NCI-H128 (cell line): ENCODE data around the gene MX1.
"Not testable (repeated sequence)": the region's sequence is repeated elsewhere in the genome, so short reads cannot be mapped to it uniquely, and the experiment has no call there.

Experiments
- DNase-seq: peaks from one replicate; lab custom pipeline; 2025; ENCODE audit not compliant: unreplicated experiment; lab: John Stamatoyannopoulos, UW

Gene MX1

DNA sequence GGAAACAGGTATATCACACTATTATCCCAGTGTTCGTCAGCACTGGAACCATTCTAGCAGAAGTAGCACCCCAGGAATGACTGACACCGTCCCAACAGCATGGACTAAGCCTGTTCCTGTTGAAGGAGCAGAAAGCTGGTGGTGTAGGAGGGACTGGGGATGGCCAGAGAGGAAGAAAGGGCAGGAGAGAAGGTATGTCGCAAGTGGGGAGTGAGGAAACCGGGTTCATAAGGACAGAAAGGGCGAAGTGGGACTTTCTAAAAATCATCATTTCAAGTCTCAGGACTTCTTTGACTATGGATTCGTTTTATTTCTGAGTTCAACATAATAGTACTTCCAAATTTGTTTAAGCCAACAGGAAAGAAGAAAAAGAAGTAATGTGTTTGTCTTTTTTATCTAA is 19.7 kb upstream of the MX1 start:
- no peak for DNase-seq

DNA sequence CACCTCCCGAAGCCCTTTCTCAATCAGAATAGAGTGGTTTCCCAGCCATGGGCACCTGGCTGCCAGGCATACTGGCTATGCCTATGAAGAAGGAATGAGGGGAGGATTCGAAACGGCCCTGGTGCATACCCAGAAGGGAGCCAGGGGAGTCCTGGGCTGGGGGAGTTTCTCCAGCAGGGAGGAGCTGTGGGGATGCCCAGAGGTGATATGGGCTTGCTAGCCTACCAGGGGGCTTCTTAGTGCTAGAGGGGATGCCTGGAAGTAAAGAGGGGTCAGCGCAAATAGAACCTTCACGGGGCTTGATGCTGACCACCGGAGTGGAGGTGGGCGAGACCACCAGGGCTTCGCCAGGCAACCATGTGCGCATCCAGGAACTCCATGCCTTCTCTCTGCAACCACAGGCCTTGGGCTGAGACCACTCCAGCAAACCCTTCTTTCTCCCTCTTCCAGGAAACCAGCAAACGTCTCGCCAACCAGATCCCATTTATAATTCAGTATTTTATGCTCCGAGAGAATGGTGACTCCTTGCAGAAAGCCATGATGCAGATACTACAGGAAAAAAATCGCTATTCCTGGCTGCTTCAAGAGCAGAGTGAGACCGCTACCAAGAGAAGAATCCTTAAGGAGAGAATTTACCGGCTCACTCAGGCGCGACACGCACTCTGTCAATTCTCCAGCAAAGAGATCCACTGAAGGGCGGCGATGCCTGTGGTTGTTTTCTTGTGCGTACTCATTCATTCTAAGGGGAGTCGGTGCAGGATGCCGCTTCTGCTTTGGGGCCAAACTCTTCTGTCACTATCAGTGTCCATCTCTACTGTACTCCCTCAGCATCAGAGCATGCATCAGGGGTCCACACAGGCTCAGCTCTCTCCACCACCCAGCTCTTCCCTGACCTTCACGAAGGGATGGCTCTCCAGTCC is 18.2 kb upstream of the MX1 start:
- no peak for DNase-seq

DNA sequence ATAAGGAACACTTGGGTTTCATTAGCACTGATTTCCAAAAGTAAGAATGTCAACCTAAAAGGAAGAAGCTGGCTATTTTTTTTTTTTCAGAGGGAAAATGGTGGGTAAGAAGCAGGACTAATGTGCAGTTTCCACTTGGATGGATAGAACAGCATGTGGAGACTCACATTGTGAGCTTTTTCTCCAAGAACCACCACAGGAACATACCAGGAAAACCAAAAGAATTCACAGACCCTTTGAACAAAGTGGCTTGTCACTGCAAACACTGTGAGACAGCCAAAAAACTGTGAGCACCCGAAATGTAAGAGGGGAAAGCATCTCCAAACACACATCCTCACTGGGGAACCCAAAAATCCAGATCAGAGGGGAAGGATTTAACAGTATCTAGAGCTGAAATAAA is 15.7 kb upstream of the MX1 start:
- no peak for DNase-seq

DNA sequence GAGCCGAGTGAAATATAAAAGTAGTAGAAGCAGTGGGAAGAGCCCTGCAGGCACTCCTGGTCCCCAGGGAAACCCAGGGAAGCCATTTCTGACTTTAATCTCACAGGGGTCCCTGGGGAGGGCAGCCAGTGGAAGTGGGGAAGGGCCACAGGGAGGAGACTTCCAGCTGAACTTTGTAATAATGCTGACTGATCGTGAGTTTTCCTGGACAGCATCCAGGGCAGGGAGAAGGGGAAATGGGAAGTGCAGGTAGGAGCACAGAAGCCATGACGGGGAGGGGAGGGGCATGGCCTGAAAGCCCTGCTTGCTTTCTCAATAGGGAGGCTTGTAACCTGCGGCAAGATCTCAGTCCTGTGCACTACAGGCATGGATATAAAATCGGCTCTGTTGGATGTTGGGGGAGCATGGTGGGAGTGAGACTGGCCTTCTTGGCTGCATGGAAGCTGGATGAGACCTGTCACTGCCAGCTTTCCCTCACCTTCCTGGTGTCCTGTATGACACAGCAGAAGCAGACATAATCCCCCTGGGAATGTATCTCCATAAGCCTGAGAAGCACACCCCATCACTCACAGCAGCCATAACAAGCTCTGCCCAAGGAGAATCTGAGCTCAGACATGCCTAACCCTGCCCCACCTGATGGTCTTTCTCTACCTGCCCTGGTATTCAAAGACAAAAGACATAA is 15.1 kb upstream of the MX1 start:
- DNase-seq = no peak

DNA sequence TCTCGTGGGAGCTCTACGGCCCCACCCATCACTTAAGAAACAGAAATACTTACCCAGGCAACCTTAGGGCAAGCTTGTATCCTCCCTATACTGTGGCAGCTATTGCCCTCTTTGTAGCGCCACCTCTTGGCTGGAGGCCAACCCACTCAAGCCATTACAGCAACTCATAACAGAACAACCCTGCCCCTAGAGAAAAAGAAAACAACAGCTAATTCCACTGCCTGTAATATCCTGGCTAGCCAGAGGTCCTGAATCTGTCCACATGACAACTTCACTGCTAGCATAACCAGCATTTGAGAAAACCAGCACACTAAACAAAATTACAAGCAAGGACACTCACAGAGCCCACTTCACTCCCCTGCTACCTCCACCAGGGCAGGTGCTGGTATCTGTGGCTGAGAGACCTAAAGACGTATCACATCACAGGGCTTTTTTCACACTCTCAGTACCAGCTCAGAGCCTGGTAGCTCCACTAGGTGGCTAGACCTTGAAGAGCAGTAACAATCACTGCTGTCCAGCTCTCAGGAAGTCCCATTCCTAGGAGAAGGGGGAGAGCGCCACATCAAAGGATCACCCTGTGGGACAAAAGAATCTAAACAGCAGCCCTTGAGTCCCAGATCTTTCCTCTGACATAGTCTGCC is 14.5 kb upstream of the MX1 start:
- DNase-seq = no peak

DNA sequence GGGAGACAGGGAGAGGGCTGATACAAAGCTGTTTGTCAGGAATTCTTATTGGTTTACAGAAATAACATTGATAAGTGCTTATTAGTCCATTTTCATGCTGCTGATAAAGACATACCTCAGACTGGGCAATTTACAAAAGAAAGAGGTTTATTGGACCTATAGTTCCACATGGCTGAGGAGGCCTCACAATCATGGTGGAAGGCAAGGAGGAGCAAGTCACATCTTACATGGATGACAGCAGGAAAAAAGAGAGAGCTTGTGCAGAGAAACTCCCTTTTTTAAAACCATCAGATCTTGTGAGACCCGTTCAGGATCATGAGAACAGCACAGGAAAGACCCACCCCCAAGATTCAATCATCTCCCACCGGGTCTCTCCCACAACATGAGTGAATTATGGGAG is 8.5 kb upstream of the MX1 start:
- not testable (repeated sequence) for DNase-seq

DNA sequence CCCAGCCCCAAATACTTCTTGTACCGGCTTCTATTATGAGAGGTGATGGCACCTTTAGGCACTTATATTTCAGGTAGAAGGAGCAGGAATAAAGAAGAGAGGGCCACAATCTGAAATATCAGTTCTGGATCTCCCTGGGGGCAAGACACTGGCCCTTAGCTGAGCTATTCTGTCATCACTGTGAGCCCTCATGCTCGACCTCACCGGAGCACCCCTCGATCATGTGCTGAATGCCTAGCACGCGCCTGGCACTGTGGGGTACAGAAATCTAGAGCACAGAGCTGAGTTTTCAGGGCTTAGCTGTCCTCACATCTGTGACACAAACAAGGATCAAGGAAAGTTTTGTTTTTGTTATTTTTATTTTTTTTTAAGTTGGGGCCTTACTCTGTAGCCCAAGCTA is 7.6 kb upstream of the MX1 start:
- DNase-seq = no peak

DNA sequence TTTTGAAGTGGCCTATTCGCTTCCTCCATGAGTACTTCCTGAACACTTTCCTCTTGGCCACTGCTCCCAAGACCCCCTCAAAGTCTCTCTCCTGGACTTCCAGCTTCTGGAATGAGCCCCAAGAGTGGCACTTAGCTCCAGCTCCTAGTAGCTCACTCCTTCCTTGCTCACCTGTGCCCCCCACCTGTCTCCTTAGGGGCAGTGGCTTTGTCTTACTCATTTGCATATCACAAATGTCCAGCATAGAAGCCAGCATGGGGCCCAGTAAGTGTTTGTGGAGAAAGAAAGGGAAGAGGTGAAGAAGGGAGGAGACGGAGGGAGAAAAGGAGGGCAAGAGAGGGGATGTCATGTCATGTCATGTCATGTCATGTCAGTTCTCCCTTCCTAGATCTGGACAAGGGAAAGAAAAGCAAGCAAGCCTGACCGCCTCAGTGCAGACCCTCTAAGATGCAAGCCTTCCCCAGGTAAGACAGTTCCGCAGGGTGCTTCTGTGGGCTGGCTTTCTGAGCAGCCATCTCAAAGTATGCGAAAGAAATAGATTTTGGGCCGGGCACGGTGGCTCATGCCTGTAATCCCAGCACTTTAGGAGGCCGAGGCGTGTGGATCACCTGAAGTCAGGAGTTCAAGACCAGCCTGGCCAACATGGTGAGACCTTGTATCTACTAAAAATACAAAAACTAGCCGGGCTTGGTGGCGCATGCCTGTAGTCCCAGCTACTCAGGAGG is 6.9 kb upstream of the MX1 start:
- DNase-seq = no peak

DNA sequence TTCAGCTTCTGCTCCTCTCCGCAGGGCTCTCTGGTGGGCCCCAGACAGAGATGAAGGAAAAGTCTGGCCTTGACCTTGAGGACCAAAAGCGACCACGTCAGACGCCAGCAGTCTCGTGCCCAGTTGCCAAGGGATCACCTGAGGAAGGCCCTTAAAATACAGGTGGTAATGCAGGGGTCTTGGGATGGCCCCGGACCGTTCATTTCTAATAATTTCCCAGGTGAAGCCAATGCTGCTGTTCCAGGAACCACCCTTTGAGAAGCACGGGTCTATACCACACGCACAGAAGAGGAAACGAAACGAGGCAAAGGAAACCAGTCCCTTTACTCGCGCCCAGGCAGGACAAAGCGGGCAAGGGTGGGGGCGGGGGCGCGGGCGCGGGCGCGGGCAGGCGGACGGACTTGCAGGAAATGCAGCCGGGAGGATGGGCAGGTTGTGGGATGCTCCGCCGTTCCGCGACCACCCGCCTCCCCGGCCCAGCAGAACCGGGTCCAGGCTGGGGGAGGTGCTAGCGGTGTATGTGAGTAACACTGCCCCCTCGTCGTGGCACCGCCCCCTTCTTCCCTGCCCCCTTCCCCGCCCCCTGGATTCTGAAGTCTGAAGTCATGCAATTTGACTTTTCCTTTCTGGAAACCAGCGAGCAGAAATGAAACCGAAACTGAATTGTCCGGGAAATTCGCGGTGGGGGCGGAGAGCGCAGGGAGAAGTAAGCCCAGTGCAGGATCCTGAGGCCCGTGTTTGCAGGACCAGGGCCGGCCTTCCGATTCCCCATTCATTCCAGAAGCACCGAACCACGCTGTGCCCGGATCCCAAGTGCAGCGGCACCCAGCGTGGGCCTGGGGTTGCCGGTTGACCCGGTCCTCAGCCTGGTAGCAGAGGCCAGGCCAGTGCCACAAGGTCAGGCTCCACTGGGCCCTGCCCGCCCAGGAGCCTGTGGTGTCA is 5.8 kb upstream of the MX1 start:
- DNase-seq = peak; percentile 14

DNA sequence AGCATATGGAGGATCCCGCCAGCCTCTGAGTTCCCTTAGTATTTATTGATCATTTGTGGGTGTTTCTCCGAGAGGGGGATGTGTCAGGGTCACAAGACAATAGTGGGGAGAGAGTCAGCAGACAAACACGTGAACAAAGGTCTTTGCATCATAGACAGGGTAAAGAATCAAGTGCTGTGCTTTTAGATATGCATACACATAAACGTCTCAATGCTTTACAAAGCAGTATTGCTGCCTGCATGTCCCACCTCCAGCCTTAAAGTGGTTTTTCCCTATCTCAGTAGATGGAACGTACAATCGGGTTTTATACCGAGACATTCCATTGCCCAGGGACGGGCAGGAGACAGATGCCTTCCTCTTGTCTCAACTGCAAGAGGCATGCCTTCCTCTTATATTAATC is 5.0 kb upstream of the MX1 start:
- DNase-seq = not testable (repeated sequence)

DNA sequence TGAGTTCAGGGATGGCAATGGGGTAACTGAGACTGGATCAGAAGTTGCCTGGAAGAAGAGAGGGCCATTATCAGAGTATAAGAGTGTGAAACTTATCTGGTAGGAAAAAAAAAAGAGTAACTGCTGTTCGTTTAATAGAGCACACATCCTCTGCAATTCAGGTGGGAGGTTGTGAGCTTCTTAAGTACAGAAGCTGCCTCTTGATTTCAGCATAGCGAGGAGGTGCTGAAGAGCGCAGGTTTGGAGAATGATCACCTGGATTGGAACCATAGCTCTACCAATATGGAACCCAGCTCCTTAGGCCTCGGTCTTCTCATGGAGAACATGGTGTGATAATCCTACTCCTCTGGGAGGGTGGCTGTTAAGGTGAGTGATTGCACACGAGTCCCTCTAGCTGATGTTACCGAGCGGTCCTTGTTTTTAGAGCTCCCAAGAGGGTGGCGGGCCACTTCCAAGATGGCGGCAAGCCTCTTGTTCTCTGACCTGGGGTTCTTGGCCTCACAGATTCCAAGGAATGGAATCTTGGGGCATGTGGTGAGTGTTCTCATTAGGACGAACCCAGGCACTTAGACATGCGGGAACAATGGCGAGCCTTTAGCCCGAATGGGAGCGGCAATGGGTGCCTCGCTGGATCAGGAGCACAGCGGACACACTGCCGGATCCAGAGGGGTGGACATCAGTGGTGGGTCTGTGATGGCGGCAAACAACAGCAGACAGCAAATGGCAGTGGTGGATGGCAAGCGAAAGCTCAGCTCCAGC is 3.3 kb upstream of the MX1 start:
- DNase-seq = no peak

DNA sequence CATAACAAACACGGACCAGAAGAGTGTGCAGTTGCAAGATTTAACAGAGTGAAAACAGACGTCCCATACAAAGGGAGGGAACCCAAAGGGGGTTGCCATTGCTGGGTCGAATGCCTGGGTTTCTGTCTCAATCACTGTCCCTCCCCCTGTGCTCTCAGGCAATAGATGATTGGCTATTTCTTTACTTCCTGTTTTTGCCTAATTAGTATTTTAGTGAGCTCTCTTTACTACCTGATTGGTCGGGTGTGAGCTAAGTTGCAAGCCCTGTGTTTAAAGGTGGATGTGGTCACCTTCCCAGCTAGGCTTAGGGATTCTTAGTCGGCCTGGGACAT is 2.8 kb upstream of the MX1 start:
- DNase-seq = not testable (repeated sequence)

DNA sequence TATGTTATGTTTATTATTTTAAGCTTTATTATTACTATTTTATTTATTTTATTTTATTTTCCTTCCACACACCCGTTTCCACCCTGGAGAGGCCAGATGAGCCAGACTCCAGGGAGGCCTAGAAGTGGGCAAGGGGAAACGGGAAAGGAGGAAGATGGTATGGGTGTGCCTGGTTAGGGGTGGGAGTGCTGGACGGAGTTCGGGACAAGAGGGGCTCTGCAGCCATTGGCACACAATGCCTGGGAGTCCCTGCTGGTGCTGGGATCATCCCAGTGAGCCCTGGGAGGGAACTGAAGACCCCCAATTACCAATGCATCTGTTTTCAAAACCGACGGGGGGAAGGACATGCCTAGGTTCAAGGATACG is 468 bp upstream of the MX1 start:
- DNase-seq = no peak

DNA sequence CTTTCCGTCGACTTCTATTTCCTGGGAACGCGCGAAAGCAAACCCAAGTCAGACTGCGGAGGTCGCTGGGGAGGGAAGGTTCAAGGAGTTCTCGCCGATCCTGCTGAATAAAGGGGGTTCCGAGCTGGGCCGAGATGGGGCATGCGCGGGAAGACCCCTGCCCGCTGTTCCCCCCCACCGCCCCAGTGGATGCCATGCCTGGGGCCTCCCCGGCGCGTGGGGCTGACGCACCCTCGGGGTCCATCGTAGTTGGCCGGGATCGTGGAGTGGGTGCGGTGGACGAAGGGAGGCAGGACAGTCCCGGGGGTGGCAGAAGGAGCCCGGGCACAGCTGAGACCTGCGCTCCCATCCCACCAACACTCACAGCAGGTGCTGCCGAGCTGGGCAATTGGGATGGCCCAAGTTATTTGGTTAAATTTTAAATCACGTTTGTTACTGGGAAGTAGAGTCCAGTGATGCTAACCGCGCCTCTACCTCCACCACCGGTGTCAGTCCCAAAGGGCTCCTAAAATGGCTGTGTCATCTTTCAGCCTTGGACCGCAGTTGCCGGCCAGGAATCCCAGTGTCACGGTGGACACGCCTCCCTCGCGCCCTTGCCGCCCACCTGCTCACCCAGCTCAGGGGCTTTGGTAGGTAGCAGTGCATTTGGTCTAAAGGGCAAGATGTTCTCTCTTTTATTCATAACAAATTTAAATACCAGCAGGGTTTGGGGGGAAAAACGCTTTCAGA is 801 bp downstream of the MX1 start:
- DNase-seq = no peak

DNA sequence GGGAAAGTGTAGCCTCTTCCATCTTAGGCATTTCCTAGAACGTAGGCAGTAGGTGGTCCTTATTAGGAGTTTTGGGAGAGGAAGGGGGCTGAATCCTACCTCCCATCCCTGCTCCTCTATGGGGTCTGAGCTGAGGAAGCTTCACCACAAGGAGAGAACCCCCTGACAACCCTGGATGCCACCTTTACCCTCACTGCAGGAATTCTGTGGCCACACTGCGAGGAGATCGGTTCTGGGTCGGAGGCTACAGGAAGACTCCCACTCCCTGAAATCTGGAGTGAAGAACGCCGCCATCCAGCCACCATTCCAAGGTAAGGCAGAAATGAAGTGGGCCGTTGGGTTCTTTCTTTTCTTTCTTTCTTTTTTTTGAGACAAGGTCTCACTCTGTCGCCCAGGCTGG is 1.5 kb downstream of the MX1 start:
- no peak for DNase-seq

DNA sequence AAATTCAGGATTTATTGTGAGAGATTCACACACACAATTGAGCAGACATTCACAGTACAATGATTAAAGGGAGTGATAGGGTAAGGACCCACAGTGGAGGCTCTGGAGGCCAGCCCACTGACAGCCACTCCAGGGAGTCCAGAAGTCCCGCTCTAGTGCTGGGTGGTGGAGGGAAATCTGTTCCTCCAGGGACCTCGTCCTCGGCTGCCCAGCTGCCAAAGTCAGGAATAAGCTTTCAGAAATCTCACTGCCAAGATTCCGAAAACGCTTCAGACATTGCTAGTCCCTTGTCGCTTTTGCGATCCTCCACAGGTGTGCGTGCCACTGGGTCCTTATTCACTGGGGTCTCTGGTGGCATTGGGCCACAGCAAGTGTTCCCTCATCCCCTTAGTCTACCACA is 2.3 kb downstream of the MX1 start:
- DNase-seq = no peak

DNA sequence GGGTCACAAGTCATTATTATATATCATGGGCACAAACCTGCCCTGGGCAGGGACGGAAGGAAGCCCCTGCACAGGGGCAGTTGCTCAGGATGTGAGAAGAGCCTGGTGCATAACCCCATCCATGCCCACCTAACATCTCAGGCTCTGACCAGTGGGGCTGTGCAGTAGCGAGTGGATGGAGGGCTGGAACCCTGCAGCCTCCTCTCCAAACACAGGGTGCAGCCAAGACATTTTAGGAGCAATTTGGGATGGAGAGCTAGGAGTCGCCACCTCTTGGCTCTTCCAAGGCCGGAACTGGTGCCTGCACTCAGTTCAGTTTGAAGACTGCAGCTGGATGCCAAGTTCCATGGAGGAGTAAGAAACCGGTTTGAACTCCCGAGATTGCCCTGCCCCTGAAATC is 2.8 kb downstream of the MX1 start:
- DNase-seq = no peak

DNA sequence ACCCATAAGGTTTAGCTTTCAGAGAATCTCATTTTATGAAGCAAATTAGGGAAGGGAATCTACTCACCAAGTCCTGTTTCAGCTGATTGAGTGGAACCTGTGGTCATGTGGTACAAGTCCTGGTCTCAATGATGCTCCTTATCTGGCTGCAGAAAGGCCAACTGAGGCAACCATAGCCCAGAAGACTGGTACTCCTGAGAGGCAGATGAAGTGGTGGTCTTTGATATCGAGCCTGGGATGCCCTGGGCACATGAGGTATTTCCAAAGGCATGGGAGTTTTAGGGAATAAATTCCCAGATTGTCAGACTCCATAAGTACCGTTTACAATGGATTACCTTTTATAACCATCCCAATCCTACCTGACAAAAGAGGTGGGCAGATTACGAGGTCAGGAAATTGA is 3.3 kb downstream of the MX1 start:
- no peak for DNase-seq

DNA sequence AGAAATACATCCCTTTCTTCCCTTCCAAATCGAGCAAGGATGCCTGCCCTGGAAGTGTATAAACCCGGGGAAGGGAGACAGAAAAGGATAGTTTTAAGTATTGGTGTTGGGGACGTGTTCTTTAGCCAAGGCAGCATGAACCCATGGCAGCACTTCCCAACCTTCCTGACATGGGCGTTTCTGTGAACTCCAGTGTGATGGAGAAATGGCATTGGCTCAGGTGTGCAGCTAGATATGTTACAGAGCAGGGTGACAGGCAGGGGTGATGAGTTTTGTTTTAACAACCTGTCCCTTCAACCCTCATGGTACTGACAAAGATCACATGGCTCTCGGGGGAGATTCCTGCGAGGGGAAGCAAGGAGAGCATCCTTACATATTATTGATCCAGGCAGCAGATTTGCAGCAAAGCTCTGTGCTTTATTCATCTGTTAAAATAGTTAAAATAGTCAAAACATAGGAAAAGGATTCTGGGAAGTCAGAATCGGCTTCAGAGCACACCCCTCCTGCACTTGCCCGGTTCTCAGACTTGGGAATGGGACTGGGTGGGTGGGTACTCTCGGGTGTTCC is 4.0 kb downstream of the MX1 start:
- no peak for DNase-seq
